Measurements from ENCODE around the gene SNX8. TPM values are rescaled to one million over a fixed set of nuclear protein-coding genes. Genes with fewer than 3 reads are reported as not detected.
"Not testable (repeated sequence)": the region's sequence is repeated elsewhere in the genome, so short reads cannot be mapped to it uniquely, and the experiment has no call there.

The SNX8 gene
- total and polyA plus RNA-seq, 4 donors: 4.1 to 26.5 (median 20.9) TPM

DNA sequence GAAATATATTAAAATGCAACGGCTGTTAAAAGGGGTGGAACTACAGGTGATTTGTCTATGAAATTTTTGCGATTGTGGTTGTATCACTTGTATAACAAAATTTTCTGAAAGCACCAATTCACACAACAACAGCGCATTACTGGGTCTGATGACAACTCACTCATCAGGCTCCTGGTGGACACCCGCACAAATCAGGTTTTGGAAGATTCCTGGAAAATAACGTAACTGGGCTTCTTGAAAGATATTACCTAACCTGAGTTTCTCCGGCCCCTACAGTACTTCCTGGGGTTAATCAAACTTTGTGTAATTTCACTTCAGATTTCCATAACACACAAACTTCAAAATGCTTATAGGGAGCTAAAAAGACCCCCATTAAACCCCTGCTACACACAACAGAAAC lies 7.6 kb downstream of the SNX8 start:
- 94 to 95% methylated on average over 6 of the region's 6 CpGs for WGBS, 2 donors
- DNase-seq (no peak), ATAC-seq (ENCODE audit: low FRiP score) (no peak)
- Histone ChIP-seq H3K4me1 (ENCODE audit: control insufficient read depth in 1 of 2, insufficient read depth in 2 of 2, low read length in 2 of 2) (no peaks in the 10 kb centered on the region), H3K36me3 (ENCODE audit: control insufficient read depth in 1 of 2, insufficient read depth in 2 of 2, low read length in 1 of 2) (no peaks in the 10 kb centered on the region), H3K4me3 (ENCODE audit: low read length in 2 of 2) (no peak overlapping the region), H3K9me3 (ENCODE audit: control insufficient read depth, low read length) (no peaks in the 10 kb centered on the region), H3K27ac (ENCODE audit: low read depth in 1 of 2, low read length in 2 of 2) (no peak overlapping the region), H3K27me3 (ENCODE audit: control insufficient read depth in 1 of 2, insufficient read depth in 2 of 2, low read length in 1 of 2) (no peaks in the 10 kb centered on the region)
- intact Hi-C loops (cut with DNase I): no loop called here

DNA sequence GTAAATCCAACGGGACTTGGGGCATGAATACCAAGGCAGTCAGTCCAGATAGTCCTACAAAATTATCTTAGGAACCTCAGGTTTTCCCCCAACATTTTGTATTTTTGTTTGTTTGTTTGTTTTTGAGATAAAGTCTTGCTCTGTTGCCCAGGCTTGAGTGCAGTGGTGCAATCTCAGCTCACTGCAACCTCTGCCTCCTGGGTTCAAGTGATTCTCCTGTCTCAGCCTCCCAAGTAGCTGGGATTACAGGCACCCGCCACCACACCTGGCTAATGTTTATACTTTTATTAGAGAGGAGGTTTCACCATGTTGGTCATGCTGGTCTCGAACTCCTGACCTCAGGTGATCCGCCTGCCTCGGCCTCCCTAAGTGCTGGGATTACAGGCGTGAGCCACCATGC lies 9.0 kb downstream of the SNX8 start:
- H3K27me3 ChIP-seq (ENCODE audit: control insufficient read depth in 1 of 2, insufficient read depth in 2 of 2, low read length in 1 of 2); H3K36me3 ChIP-seq (ENCODE audit: control insufficient read depth in 1 of 2, insufficient read depth in 2 of 2, low read length in 1 of 2); H3K4me3 ChIP-seq (ENCODE audit: low read length in 2 of 2); ATAC-seq (ENCODE audit: low FRiP score); intact Hi-C loops (cut with DNase I); H3K4me1 ChIP-seq (ENCODE audit: control insufficient read depth in 1 of 2, insufficient read depth in 2 of 2, low read length in 2 of 2); H3K9me3 ChIP-seq (ENCODE audit: control insufficient read depth, low read length); DNase-seq; H3K27ac ChIP-seq (ENCODE audit: low read depth in 1 of 2, low read length in 2 of 2): not testable (repeated sequence)
- WGBS, 2 donors: 91 to 93% methylated on average over 6 of the region's 6 CpGs

DNA sequence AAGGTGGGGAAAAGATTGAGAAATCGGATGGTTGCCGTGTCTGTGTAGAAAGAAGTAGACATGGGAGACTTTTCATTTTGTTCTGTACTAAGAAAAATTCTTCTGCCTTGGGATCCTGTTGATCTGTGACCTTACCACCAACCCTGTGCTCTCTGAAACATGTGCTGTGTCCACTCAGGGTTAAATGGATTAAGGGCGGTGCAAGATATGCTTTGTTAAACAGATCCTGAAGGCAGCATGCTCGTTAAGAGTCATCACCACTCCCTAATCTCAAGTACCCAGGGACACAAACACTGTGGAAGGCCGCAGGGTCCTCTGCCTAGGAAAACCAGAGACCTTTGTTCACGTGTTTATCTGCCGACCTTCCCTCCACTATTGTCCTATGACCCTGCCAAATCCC lies 10.7 kb downstream of the SNX8 start:
- H3K4me1 ChIP-seq (ENCODE audit: control insufficient read depth in 1 of 2, insufficient read depth in 2 of 2, low read length in 2 of 2); ATAC-seq (ENCODE audit: low FRiP score); DNase-seq; H3K27me3 ChIP-seq (ENCODE audit: control insufficient read depth in 1 of 2, insufficient read depth in 2 of 2, low read length in 1 of 2); H3K27ac ChIP-seq (ENCODE audit: low read depth in 1 of 2, low read length in 2 of 2); H3K36me3 ChIP-seq (ENCODE audit: control insufficient read depth in 1 of 2, insufficient read depth in 2 of 2, low read length in 1 of 2); intact Hi-C loops (cut with DNase I); H3K4me3 ChIP-seq (ENCODE audit: low read length in 2 of 2); H3K9me3 ChIP-seq (ENCODE audit: control insufficient read depth, low read length): not testable (repeated sequence)
- 93 to 94% methylated on average over 5 to 7 of the region's 7 CpGs for WGBS, 2 donors

DNA sequence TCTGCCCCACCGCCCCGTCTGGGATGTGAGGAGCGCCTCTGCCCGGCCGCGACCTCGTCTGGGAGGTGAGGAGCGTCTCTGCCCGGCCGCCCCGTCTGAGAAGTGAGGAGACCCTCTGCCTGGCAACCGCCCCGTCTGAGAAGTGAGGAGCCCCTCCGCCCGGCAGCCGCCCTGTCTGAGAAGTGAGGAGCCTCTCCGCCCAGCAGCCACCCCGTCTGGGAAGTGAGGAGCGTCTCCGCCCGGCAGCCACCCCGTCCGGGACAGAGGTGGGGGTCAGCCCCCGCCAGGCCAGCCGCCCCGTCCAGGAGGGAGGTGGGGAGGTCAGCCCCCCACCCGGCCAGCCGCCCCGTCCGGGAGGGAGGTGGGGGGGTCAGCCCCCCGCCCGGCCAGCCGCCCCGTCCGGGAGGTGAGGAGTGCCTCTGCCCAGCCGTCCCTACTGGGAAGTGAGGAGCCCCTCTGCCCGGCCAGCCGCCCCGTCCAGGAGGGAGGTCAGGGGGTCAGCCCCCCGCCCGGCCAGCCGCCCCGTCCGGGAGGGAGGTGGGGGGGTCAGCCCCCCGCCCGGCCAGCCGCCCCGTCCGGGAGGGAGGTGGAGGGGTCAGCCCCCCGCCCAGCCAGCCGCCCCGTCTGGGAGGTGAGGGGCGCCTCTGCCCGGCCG lies 11.4 kb downstream of the SNX8 start:
- H3K4me1 ChIP-seq (ENCODE audit: control insufficient read depth in 1 of 2, insufficient read depth in 2 of 2, low read length in 2 of 2); H3K9me3 ChIP-seq (ENCODE audit: control insufficient read depth, low read length); DNase-seq; H3K4me3 ChIP-seq (ENCODE audit: low read length in 2 of 2); H3K27ac ChIP-seq (ENCODE audit: low read depth in 1 of 2, low read length in 2 of 2); H3K27me3 ChIP-seq (ENCODE audit: control insufficient read depth in 1 of 2, insufficient read depth in 2 of 2, low read length in 1 of 2); intact Hi-C loops (cut with DNase I); ATAC-seq (ENCODE audit: low FRiP score); H3K36me3 ChIP-seq (ENCODE audit: control insufficient read depth in 1 of 2, insufficient read depth in 2 of 2, low read length in 1 of 2): not testable (repeated sequence)
- 93 to 94% methylated on average over 17 to 53 of the region's 55 CpGs for WGBS, 2 donors

DNA sequence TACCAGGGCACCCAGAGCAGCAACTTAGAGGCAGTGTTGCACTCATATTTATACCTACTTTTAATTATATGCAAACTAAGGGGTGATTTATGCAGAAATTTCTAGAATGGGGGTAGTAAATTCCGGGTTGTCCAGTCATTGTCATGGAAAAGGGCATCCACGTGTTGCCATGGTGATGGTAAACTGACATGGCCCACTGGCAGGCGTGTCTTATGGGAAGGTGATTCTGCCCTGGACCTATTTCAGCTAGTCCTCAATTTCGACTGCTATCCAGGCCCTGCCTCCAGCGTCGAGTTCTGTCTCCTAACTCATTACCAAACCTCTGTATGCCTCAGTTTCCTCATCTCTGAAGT lies 12.8 kb downstream of the SNX8 start:
- WGBS, 2 donors: 92% methylated on average over 6 of the region's 6 CpGs
- H3K27ac ChIP-seq (ENCODE audit: low read depth in 1 of 2, low read length in 2 of 2): no peak overlapping the region
- H3K9me3 ChIP-seq (ENCODE audit: control insufficient read depth, low read length): no peaks in the 10 kb centered on the region
- H3K27me3 ChIP-seq (ENCODE audit: control insufficient read depth in 1 of 2, insufficient read depth in 2 of 2, low read length in 1 of 2): no peaks in the 10 kb centered on the region
- no peak for ATAC-seq (ENCODE audit: low FRiP score)
- H3K4me3 ChIP-seq (ENCODE audit: low read length in 2 of 2): no peak overlapping the region
- intact Hi-C loops (cut with DNase I): no loop called here
- H3K36me3 ChIP-seq (ENCODE audit: control insufficient read depth in 1 of 2, insufficient read depth in 2 of 2, low read length in 1 of 2): no peaks in the 10 kb centered on the region
- no peak for DNase-seq
- no peaks in the 10 kb centered on the region for H3K4me1 ChIP-seq (ENCODE audit: control insufficient read depth in 1 of 2, insufficient read depth in 2 of 2, low read length in 2 of 2)

DNA sequence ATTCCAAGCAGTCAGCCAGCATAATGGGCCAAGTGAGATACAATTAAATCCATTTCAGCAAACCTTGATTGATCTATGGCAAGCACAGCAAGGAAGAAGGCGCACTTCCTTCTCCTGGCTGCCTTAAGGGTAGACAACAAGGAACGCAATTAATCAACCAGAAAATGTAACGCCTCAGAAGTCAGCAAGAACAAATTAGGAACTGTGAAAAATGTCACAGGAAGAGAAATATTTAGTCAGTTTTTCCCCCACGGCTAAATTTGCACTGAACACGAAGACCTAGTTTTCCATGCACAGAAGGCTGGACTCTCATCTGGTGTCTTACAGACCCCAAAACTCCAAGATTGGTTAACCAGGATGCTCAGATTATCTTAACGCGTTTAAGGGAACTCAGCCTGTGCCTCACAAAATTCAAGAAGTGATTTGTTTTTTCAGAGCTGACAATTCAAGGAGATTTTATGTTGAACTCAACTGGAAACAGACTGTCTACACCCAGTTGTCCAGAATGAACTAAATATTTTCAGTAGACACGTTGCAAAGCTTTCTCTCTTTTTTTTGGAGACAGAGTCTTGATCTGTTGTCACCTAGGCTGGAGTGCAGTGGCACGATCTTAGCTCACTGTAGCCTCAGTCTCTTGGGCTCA lies 14.2 kb downstream of the SNX8 start:
- Histone ChIP-seq H3K9me3 (ENCODE audit: control insufficient read depth, low read length) (no peaks in the 10 kb centered on the region), H3K27me3 (ENCODE audit: control insufficient read depth in 1 of 2, insufficient read depth in 2 of 2, low read length in 1 of 2) (no peaks in the 10 kb centered on the region), H3K27ac (ENCODE audit: low read depth in 1 of 2, low read length in 2 of 2) (no peak overlapping the region), H3K4me1 (ENCODE audit: control insufficient read depth in 1 of 2, insufficient read depth in 2 of 2, low read length in 2 of 2) (no peaks in the 10 kb centered on the region), H3K36me3 (ENCODE audit: control insufficient read depth in 1 of 2, insufficient read depth in 2 of 2, low read length in 1 of 2) (no peaks in the 10 kb centered on the region), H3K4me3 (ENCODE audit: low read length in 2 of 2) (no peak overlapping the region)
- ATAC-seq (ENCODE audit: low FRiP score) (peak; percentile 41), DNase-seq (no peak)
- intact Hi-C loops (cut with DNase I): no loop called here
- WGBS, 2 donors: 49% methylated on average over 9 of the region's 9 CpGs

DNA sequence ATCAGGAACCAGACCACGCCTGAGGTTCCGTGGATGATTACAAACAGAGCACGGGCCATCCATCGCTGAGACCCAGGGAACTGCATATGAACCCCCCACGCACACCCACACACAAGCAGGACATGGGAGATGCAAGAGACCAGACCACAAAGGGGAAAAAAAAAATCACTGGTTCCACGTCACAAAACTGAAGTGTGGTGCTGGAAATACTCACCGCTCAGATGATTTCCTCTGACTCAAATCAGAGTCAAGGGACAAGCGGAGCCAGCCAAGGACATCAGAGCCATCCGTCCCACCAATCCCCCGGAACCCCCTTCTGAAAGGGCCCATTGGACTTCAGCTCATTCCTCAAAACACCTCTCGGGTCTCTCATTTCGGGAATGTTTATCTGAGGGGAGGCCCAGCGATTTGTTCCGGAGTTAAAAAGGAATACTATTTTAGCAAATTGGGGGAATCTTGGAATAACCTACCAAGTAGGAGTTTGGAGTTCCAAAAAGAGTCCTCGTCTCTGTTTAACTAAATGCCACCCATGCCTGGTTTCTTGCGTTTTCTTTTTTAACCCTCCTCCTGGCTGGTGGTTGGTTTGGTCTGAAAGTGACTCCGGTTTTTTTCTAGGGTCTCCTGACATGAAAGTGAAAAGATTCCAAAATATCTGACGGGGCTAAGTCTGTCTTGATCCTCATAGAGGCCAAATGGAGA lies 15.0 kb downstream of the SNX8 start:
- ATAC-seq (ENCODE audit: low FRiP score) (peak; percentile 57), DNase-seq (no peak)
- Histone ChIP-seq H3K4me3 (ENCODE audit: low read length in 2 of 2) (no peak overlapping the region), H3K4me1 (ENCODE audit: control insufficient read depth in 1 of 2, insufficient read depth in 2 of 2, low read length in 2 of 2) (no peaks in the 10 kb centered on the region), H3K9me3 (ENCODE audit: control insufficient read depth, low read length) (no peaks in the 10 kb centered on the region), H3K36me3 (ENCODE audit: control insufficient read depth in 1 of 2, insufficient read depth in 2 of 2, low read length in 1 of 2) (no peaks in the 10 kb centered on the region), H3K27me3 (ENCODE audit: control insufficient read depth in 1 of 2, insufficient read depth in 2 of 2, low read length in 1 of 2) (no peaks in the 10 kb centered on the region), H3K27ac (ENCODE audit: low read depth in 1 of 2, low read length in 2 of 2) (no peak overlapping the region)
- WGBS, 2 donors: 51 to 52% methylated on average over 18 of the region's 18 CpGs
- intact Hi-C loops (cut with DNase I): no loop called here

DNA sequence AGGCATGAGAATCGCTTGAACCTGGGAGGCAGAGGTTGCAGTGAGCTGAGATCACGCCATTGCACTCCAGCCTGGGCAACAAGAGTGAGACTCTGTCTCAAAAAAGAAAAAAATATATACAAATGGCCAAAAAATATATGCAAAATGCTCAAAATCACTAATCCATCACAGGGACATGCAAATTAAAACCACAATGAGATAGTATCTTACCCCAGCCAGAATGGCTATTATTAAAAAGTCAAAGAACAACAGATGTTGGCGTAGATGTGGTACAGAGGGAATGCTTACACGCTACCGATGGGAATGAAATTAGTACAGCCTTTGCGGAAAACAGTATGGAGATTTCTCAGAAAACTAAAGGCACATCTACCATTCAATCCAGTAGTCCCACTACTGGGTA lies 17.4 kb downstream of the SNX8 start:
- Histone ChIP-seq H3K36me3 (ENCODE audit: control insufficient read depth in 1 of 2, insufficient read depth in 2 of 2, low read length in 1 of 2) (no peaks in the 10 kb centered on the region), H3K4me1 (ENCODE audit: control insufficient read depth in 1 of 2, insufficient read depth in 2 of 2, low read length in 2 of 2) (no peaks in the 10 kb centered on the region), H3K9me3 (ENCODE audit: control insufficient read depth, low read length) (no peaks in the 10 kb centered on the region), H3K27me3 (ENCODE audit: control insufficient read depth in 1 of 2, insufficient read depth in 2 of 2, low read length in 1 of 2) (no peaks in the 10 kb centered on the region), H3K4me3 (ENCODE audit: low read length in 2 of 2) (no peak overlapping the region), H3K27ac (ENCODE audit: low read depth in 1 of 2, low read length in 2 of 2) (no peak overlapping the region)
- intact Hi-C loops (cut with DNase I): no loop called here
- WGBS, 2 donors: 96 to 99% methylated on average over 6 of the region's 6 CpGs
- DNase-seq (no peak), ATAC-seq (ENCODE audit: low FRiP score) (no peak)
